C1 segment of cervical spinal cord (tissue), 14 donors: ENCODE measurements around the gene CARD11.

Experiments used
- DNase-seq, 14 donors: peaks; one replicate each; lab custom pipeline; 2025; lab: John Stamatoyannopoulos, UW

CARD11 gene

DNA sequence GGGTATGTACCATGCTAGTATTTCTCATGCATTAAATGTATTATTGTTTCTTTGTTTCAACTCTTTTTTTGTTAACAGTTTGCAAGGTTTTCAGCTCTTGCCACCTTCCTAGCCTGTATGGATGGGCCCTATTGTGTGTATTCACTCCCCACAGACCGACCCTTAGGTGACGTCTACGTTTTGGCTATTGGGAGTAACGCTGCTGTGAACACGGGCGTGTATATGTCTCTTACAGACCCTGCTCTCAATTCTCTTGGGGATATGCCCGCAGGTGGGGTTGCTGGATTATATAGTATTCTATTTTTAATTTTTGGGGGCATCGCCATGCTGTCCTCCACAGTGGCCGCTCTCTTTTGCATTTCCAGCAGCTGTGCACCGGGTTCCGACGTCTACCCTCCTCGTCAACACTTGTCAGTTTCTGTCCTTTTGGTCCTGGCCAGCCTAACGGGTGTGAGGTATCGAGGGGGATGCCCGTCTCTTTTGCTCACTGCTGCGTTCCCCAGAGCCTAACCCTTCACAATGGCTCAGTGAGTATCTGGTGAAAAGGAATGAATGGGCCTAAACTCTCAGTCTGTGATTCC, 135.5 kb downstream of the CARD11 start:
- DNase-seq = no peak

DNA sequence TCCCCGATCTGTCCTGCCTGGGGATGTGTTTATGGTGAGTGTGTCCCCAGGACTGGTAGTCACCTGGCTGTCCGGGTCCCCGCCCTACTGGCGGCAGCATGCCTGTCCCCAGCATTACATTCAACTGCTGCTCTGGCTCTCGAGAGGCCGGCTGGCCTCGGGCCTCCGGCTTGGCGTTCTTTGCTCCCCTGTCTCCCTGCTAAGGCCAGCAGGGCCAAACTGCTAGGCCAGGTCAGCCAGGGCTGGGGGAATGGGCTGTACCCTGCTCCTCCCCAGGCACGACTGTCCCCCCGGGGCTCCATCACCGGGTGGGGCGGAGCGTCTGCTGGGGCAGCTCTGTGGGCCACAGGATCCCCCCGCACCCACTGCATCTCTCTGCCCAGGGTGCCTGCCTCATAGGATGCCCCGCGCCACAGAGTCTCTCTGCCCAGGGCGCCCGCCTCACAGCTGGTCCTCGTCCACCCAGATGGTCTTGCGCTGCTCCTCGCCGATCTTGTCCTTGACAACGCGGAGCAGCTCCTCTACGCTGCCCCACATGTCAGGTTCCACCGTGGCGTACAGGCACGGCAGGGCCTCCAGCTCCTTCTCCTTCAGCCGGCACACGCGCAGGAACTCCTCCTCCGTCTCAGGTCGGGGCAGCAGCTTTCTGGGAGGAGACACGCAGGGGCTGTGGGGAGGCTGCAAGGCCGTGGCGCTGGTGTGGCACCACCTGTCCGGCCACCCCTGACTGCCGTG, 137.3 kb downstream of the CARD11 start:
- no peak for DNase-seq

DNA sequence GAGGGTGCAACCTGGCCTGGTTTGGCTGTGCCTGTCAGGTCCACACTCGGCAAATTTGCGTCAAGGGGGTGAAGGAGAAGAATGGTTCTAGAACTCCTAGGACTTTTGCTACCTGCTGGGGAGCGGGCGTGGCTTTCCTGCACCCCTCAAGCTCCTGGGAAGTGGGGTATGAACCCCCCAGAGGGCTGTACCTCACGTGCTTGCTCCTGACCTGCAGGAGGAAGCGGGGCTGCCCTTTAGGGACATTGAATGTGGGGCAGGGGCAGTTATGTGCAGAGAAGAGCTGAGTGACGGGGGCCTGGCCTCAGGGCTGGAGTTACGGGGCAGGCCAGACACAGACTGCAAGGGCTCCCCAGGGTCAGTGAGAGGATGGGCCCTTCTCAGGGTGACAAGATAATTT, 138.2 kb downstream of the CARD11 start:
- no peak for DNase-seq

DNA sequence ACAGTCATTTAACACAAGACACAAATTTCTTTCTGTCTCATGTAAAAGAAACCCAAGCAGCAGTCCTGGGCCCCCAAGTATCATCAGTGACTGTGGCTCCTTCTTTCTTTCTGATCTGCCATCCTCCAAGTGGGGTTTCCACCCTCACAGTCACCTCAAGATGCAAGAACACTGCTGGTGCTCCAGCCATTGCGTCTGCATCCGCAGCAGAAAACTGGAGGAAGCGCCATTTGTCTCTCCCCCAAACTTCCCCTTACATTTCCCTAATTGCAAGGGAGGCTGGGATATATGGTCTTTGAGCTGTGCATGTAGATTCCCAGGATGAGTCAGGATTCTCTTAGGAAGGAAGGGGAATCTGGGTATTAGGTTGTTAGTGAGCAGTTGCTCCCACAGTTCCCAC, 138.6 kb downstream of the CARD11 start:
- no peak for DNase-seq

DNA sequence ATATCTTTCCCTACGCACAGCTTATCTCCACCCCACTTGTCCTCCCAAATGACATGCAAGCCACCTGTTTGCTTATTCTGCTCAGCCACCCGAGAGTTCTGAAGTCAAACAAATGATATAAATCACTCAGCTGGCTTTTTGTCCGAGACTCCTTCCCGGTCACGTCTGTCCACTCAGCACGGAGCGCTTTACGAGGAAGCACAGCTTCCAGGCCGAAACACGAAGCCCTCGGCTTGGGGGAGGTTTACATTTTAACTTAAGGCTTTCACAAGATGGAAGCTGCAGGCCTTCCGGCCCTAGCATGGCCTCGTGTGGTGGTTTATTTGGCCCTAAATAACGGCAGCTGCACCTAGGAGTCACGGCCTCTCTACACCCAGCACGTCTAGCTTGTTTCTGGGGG, 139.5 kb downstream of the CARD11 start:
- no peak for DNase-seq

DNA sequence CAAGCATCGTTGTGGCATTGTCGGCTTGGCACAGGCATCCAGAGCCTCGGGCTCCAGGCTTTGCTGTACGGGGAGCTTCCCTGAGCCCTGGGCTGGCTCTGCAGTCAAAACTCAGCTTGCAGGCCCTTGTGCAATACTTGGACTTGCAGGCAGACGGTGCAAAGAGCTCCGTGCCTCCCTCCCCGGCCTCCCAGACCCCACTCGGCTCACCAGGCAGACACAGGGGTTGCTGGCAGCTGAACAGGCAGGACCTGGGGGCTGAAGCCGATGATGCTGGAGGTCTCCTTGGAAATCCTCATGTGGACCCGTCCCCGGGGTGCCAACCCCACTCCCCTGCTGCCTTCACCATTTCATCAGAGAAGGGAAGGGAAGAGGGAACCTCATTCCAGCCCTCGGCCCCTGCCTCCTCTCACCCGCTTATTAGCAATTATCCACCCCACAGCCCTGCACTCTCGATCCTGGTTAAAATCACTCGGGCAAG, 139.9 kb downstream of the CARD11 start:
- DNase-seq = no peak

DNA sequence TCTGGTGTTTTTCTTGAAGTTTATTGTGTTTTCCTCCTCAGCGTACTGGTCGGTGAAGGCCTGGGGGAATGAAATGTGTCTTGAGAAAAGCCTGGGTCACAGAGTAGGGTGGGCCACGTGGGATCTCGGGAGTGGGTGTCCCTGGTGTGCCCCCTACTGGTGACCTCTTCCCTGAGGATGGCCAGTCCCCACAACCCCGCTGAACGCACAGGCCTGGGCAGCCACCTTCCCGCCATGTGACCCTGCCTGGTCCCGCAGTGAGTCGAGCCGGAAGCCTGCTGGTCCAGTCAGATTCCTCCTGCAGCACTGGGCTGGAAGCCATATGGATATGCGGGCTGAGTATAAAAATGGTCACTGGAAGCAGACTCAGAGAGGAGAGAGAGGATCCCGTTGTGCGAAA, 146.6 kb downstream of the CARD11 start:
- no peak for DNase-seq

DNA sequence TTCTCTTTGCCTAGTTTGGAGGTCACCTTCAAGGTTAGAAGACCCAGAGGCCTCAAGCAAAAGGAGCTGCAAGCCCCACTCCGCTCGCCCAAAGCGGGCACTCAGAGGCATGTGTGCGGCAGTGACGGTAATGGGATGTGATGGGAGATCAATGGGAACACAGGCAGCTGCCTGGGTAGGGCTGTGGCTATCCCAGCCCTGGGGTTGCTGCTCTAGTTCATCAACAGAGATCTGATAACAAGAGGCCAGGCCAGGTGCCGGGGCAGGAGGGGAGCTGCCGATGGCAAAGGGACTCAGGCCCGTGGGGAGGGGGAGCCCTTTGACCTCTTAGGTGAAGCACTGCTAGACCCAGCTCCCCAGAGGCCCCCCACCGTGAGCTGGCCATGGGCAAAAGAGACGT, 147.5 kb downstream of the CARD11 start:
- DNase-seq = no peak

DNA sequence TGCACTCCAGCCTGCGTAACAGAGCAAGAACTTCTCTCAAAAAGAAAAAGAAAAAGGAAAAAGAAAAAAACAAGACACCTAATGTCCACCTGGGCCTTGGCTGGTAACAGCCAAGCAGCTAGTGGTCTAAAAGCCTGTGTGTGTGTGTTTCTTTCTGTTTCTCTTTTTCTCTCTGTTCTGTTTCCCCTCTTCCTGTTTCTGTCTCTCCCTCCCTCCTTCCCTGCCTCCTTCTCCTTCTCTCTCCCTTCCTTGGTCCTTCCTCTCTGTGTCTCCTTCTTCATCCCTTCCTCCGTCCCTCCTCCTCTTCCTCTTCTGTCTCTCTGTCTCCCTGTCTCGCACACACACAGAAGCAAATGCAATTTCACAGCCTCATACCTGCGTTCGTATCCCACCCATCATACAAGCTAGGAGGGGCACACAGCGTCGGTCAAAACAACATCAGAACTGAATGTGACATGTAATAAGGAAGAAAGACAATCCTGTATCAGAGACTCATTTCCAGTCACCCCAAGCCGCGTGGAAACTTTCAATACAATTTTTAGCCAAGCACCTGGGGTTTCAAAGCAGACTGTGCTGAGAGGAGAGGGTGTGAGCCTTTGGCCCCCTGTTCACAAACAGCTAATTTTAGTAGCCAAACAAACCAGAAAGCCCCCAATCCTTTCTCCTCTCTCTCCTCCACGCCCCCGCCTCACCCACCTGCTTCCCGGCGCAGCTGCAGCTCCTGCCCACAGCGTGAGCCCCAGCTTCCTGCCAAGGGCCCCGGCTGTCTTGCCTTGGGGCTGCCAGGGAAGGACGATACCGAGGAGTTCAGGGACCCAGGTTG, 149.3 kb downstream of the CARD11 start:
- no peak for DNase-seq

DNA sequence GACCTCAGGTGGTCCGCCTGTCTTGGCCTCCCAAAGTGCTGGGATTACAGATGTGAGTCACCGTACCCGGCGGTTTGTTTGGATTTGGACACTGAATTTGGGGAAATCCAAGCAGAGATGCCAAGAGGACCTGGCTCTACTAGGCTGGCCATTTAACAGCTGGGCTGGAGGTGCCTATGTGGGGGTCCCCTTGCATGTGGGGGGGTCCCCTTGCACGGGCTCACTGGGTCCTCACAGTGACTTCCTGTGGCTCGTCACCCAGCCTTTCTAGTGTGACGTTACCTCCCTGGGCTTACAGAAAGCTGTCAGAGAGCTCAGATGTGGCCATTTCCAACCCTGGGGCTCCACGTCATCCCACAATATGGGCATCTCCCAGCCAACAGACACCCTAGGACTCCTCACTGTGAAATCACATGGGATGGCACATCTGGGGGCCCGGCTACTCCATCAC, 150.2 kb downstream of the CARD11 start:
- DNase-seq = no peak

DNA sequence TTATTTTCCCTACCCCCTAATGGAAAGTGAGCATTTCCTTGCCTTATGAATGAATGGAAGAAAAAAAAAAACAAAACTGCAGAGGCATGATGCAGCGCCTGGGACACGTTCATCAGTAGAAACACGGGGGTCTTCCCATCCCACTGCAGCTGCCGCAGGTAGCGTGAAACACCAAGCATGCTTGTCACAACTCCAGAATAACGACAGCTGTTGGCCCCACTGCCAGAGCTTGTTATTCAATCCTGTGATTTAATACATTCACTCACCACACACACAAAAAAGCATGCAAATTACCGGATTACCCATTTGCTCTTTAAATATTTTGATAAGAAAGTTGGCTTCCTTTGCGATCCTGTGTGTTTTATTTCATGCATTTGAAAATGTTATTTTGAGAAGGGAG, 151.1 kb downstream of the CARD11 start:
- DNase-seq = no peak

DNA sequence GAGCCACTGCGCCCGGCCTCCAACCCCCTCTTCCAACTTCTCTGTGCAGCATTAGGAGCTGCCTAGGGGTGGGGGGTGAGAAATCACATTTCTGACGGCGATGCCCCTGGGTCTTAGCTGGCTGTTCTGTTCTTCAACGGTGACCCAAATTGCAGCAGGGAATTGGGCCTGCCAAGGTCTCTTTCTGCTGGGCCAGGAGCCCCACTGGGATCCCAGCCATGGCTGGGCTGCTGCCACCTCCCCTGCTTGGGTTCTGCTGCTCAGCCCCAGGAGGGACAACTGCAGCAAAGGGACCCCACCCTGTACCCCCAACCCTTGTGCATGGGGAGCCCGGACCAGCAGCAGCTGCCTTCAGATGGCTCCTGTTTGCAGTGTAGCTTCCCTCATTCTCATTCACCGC, 155.9 kb downstream of the CARD11 start:
- DNase-seq = peak in 1 of 14 donors; percentile 5

DNA sequence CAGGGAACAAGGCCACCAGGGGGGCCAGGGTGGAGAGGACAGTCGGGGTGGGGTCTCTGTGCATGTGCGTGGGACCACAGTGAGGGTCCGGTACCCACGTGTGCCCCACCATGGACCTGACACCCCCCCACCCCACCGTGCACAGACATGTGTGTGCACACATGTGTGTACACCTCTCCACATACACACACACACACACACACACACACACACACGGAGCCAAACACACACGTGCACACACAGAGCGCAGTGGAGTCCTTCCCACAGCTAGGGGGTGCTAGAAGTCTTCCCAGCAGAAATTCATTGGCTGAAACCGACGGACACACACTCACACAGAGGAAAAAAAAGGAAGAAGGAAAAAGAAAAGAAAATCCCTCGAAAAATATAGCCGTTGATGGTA, 156.8 kb downstream of the CARD11 start:
- DNase-seq = peak in 1 of 14 donors; percentile 9

DNA sequence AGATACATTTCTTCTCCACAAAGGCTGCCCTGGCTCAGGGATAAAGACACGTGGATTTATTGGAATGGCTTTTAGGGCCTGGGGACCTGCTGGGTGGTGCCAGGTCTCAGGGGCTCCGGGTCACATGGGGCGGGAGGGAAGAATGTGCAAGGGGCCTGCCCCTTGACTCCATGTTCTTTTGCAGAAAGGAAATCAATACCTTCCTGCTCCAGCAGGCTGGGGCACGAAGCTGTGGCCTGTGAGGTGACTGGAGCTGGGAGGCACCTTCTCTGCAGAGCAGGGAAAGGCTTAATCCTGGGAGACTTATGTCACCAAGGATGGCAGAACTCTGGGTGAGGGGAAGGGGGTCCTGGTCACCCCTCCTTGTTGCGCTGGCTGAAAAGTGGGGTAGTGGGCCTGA, 157.3 kb downstream of the CARD11 start:
- no peak for DNase-seq

DNA sequence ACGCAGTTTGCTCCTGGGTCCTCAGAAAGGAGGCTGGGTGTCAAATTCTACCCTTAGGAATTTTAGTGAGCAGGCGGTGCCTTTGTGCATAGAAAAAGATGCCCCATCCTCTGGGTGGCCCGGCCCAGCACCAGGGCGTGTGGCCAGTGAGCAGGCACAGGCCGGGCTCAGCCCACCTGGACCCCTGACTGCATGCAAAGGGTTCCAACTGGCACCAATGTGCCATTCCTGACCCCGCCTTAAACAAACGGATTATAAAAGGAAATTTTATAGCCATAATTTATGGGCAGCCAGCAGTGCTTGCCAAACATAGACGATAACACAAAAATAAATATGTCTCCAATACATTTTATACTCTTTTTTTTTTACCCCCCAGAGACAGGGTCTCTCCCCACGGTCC, 159.5 kb downstream of the CARD11 start:
- DNase-seq = no peak

DNA sequence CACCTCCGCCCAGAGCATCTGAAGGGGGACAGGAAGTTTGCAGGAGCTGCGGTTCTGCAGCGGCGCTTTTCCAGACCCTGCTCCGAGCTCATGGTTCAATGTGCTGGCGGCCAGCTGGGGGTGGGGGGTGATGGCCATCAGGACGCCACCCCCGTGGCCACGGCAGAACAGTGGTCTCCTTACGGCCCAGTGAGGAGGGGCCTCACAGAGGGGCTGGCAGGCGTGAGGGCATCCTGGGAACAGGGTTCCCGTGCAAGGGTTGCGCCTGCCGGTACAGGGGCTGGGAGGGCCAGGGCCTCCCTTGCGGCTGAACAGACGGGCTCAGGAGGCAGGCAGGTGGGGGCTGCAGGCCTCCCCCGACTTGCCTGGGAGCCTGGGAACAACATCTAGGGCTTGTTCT, 160.6 kb downstream of the CARD11 start:
- DNase-seq = no peak

DNA sequence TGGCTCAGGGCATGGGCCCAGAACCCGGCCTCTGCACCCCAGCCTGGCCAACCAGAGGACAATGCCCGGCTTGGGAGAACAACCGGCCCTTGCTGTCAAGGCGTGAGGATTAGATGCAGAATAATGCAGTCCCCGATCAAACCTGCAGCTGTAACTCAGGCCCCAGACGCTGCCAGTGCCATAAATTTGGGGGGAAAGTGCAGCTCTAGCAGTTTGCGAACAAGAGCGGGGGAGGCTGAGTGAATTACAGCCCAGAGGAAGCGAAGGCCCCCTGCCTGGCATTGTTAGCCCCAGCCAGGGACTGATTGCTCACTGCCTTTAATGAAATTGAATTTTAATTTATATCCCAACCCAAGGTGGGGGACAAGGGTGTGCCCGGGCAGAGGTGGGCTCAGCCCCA, 161.6 kb downstream of the CARD11 start:
- DNase-seq = no peak

DNA sequence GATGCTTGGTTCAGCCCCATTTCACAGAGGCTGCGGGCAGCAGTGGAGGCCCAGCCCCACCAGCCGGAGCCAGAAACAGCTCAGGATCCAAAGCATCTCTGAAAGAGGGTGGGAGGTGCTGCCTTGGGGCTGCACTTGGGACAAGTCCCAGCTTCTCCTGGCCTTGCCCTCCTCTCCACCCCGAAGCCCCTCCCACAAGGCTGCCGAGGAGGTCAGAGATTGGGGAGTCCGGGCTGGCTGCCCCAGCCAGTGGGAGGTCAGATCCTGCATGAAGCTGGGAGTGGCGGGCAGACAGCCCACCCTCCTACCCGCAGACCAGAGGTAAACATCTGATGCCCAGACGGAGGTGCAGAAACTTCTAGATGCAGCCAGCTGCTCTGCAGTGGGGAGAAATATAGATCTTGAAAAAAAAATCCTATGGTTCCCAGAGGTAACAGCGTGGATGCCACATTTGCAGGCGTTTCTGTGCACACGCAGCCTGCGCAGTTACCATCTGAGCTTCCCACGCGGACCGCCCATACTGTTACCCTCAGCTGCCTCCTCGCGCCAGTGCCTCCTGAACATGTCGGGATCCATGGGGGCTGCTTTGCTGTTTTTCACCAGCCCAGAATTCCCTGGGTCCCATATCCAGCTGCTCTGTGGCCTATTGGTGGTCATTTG, 162.7 kb downstream of the CARD11 start:
- DNase-seq = no peak

DNA sequence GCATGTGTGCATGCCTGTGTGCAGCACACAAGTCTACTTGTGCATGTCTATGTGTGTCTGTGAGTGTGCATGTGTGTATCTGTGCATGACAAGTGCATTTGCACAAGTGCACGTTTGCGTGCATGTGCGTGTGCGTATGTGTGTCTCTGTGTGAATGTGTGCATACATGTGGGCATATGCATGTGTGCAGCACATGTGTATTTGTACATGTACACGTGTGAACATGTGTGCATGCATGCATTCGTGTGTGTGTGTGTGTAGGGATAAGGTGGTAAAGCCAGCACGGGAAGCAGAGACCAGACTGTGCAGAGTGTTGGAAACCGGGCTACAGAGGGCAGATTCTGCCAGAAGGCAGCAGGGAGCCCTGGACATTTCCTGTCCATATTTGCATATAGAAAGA, 163.6 kb downstream of the CARD11 start:
- DNase-seq = no peak

DNA sequence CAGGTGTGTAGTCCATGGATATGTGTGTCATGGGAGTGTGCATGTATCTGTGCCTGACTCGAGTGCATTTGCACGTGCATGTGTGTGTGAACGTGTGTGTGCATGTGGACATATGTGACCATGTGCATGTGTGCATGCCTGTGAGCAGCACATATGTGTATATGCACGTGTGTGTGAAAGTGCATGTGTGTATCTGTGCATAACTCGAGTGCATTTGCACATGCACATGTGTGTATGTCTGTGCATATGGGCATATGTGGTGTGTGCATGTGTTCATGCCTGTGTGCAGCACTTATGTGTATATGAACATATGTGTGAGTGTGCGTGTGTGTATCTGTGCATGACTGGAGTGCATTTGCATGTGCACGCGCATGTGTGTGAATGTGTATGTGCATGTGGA, 164.3 kb downstream of the CARD11 start:
- DNase-seq = no peak

DNA sequence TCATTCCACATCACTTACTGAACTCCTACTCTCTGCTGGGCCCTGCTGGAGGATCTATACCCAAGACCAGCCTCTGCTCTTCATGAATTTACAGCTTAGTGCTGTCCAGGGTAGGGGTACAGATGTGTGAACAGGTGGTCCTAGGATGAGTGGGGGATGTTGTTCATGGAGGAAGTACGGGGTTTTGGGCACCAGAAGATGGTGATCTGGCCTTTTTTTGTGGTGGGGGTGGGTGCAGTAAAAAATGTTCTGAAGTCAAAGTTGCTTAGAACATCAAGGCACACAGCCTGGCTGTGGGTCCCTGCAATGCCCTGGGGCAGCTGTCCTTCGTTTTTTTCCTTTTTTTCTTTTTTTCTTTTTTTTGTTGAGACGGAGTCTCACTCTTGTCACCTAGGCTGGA, 165.4 kb downstream of the CARD11 start:
- DNase-seq = no peak
